ENCODE data around the gene LRRC7.
A peak's percentile ranks its signal among the peaks of the same experiment; 100 is the strongest.

The LRRC7 gene

GRCh38 chr1:70112838-70113237 is 545.1 kb downstream of the LRRC7 start:
- no peak for DNase-seq

GRCh38 chr1:70115315-70115714 is 547.6 kb downstream of the LRRC7 start:
- DNase-seq: no peak

GRCh38 chr1:70117046-70117445 is 549.3 kb downstream of the LRRC7 start:
- no peak for DNase-seq

GRCh38 chr1:70134148-70134547 is 566.4 kb downstream of the LRRC7 start:
- DNase-seq: no peak

GRCh38 chr1:70140343-70140742 is 572.6 kb downstream of the LRRC7 start:
- peak; percentile 14 for DNase-seq

GRCh38 chr1:70140894-70141293 is 573.2 kb downstream of the LRRC7 start:
- DNase-seq: peak; percentile 8

- no peak for DNase-seq
These were observed 574.4 kb downstream of the LRRC7 start for GRCh38 chr1:70142075-70142474.

- peak; percentile 22 for DNase-seq
These were observed 575.4 kb downstream of the LRRC7 start for GRCh38 chr1:70143048-70143659.

GRCh38 chr1:70146488-70146887 is 578.8 kb downstream of the LRRC7 start:
- DNase-seq: no peak

- DNase-seq: no peak
These were observed 582.7 kb downstream of the LRRC7 start for GRCh38 chr1:70150444-70150843.

GRCh38 chr1:70153739-70154138 is 586.0 kb downstream of the LRRC7 start:
- DNase-seq: no peak

GRCh38 chr1:70156529-70157120 is 588.9 kb downstream of the LRRC7 start:
- no peak for DNase-seq

- no peak for DNase-seq
These were observed 596.6 kb downstream of the LRRC7 start for GRCh38 chr1:70164350-70164749.

GRCh38 chr1:70168283-70168682 is 600.6 kb downstream of the LRRC7 start:
- DNase-seq: no peak

GRCh38 chr1:70169018-70169839 is 601.5 kb downstream of the LRRC7 start:
- DNase-seq: no peak

GRCh38 chr1:70171512-70171911 is 603.8 kb downstream of the LRRC7 start:
- no peak for DNase-seq

All from hematopoietic multipotent progenitor cell treated with erythropoietin and hydrocortisone succinate and interleukin-3 and kit ligand, for 4 days (in vitro differentiated cells).